ENCODE measurements around the gene CRYGD. TPM values are rescaled to one million over a fixed set of nuclear protein-coding genes. Genes with fewer than 3 reads are reported as not detected.

The CRYGD gene
- total RNA-seq, 2 donors from 2014 or later, result not detected

DNA sequence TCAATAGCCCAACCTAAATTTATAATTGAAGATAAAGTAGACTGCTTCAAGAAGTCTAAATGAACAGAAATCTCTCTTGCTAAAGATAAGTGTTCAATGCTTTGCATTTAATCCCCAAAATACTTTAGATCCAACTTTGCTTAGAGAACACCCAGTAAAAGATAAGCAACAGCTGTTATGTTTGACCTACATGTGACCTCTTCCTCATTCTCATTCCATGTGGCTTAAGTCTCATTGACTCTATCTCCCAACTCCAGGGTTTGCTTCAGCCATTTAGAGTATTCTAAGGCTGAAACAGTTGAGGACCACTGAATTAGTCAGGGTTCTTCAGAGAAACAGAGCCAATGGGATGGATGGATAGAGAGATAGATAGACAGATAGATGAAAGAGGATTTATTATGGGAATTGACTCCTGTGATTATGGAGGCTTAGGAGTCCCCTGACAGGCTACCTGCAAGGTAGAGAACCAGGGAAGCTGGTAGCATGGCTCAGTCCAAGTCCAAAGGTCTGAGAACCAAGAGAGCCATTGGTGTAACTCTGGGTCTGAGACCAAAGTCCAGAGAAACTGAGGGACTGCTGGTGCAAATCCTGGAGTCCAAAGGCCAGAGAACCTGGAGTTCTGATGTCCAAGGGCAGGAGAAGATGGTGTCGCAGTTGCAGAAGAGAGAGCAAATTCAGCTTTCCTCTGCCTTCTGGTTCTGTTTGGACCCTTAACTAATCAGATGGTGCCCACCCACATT is 32.1 kb downstream of the CRYGD start:
- H3K27me3 Mint-ChIP-seq (ENCODE audit: low read depth), result no peaks in the 10 kb centered on the region
- H3K9me3 Mint-ChIP-seq, result peaks cover 0 to 2% of the 10 kb centered on the region in 2 donors
- DNase-seq (no peak), ATAC-seq (replicated peaks in 1 of 2) (no peak)
- H3K27ac Mint-ChIP-seq, result no peak overlapping the region
- no peaks in the 10 kb centered on the region for H3K4me1 Mint-ChIP-seq (ENCODE audit: low read depth)
- H3K36me3 Mint-ChIP-seq (ENCODE audit: insufficient read depth in 2 of 2), result peaks cover 0 to 2% of the 10 kb centered on the region in 2 donors
- H3K4me3 Mint-ChIP-seq, result no peak overlapping the region

DNA sequence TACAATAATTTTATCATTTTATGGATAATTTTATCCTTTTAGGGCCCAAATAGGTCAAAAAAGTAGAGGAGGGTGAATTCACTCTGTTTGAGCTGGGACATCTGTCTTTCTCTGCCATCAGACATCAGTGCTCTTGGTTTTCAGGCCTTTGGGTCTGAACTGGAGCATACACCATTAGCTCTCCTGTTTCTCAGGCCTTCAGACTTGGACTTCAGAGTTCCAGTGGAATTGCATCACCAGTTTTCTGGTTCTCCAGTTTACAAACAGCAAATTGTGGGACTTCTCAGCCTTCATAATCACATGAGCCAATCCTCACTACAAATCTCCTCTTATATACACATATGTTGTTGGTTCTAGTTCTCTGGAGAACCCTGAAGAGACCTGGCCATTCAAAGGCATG is 33.9 kb downstream of the CRYGD start:
- ATAC-seq (replicated peaks in 1 of 2), result no peak
- Mint-ChIP-seq H3K9me3 (peaks cover 2 to 4% of the 10 kb centered on the region in 2 donors), H3K4me3 (no peak overlapping the region)

DNA sequence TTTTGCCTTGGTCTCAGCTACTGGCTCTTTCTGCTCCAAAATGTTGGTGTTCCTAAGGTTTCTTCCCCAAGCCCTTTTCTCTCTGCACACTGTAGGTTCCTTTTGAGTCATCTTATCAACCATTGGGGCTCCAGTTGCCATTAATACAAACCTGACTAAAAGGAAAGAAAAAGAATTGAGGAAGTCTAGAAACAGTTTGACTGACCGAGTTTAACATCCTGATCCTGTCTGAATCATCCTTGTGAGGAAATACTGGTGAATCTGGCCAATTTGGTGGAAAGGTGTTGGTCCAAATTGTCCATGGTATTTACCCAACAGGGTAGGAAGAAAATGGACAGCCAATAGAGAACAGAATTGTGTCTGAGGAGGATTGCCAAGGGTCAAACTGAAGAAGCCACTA is 38.3 kb downstream of the CRYGD start:
- Mint-ChIP-seq H3K27ac (no peak overlapping the region), H3K4me3 (no peak overlapping the region), H3K27me3 (ENCODE audit: low read depth) (peaks cover 26% of the 10 kb centered on the region), H3K4me1 (ENCODE audit: low read depth) (no peaks in the 10 kb centered on the region), H3K9me3 (peaks cover 2 to 4% of the 10 kb centered on the region in 2 donors), H3K36me3 (ENCODE audit: insufficient read depth in 2 of 2) (peaks cover 0 to 2% of the 10 kb centered on the region in 2 donors)
- ATAC-seq (replicated peaks in 1 of 2), result no peak
- DNase-seq, result no peak

More for the DNA sequence above, 33.9 kb downstream of the CRYGD start:
- Mint-ChIP-seq H3K27ac (no peak overlapping the region), H3K4me1 (ENCODE audit: low read depth) (no peaks in the 10 kb centered on the region), H3K27me3 (ENCODE audit: low read depth) (peaks cover 13% of the 10 kb centered on the region), H3K36me3 (ENCODE audit: insufficient read depth in 2 of 2) (peaks cover 0 to 2% of the 10 kb centered on the region in 2 donors)
- DNase-seq, result no peak

DNA sequence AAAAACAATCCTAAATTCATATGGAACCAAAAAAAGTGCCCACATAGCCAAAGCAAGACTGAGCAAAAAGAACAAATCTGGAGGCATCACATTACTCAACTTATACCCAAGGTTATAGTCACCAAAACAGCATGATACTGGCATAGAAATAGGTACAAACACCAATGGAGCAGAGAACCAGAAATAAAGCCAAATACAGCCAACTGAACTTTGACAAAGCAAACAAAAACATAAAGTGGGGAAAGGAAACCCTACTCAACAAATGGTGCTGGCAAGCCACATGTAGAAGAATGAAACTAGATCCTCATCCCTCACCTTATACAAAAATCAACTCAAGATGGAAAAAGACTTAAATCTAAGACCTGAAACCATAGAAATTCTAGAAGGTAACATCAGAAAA is 40.5 kb downstream of the CRYGD start:
- peaks cover 26% of the 10 kb centered on the region for H3K27me3 Mint-ChIP-seq (ENCODE audit: low read depth)
- H3K4me1 Mint-ChIP-seq (ENCODE audit: low read depth), result no peaks in the 10 kb centered on the region
- no peak overlapping the region for H3K4me3 Mint-ChIP-seq
- H3K27ac Mint-ChIP-seq, result no peak overlapping the region
- peaks cover 0 to 4% of the 10 kb centered on the region in 2 donors for H3K9me3 Mint-ChIP-seq
- DNase-seq, result no peak
- ATAC-seq (replicated peaks in 1 of 2), result no peak
- peaks cover 0 to 3% of the 10 kb centered on the region in 2 donors for H3K36me3 Mint-ChIP-seq (ENCODE audit: insufficient read depth in 2 of 2)

DNA sequence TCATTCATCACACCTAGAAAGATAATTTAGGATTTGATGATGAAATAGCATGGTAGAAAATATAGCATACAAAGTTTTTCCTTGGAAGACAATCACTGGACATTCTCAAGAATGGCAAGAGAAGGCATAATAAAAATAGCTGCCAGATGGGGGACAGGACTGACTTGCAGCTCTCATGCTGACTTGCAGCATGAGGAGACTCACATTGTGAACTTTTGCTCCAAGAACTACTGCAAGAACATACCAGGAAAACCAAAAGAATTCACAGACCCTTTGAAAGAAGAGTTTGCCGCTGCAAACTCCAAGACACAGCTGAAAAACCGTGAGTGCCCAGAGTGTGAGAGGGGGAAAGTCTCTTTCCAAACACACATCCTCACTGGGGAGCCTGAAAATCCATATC is 47.0 kb downstream of the CRYGD start:
- ATAC-seq (replicated peaks in 1 of 2) (no peak), DNase-seq (no peak)
- Mint-ChIP-seq H3K27ac (no peak overlapping the region), H3K4me3 (no peak overlapping the region), H3K4me1 (ENCODE audit: low read depth) (no peaks in the 10 kb centered on the region), H3K9me3 (no peaks in the 10 kb centered on the region), H3K27me3 (ENCODE audit: low read depth) (peaks cover 14% of the 10 kb centered on the region), H3K36me3 (ENCODE audit: insufficient read depth in 2 of 2) (peaks cover 0 to 2% of the 10 kb centered on the region in 2 donors)

DNA sequence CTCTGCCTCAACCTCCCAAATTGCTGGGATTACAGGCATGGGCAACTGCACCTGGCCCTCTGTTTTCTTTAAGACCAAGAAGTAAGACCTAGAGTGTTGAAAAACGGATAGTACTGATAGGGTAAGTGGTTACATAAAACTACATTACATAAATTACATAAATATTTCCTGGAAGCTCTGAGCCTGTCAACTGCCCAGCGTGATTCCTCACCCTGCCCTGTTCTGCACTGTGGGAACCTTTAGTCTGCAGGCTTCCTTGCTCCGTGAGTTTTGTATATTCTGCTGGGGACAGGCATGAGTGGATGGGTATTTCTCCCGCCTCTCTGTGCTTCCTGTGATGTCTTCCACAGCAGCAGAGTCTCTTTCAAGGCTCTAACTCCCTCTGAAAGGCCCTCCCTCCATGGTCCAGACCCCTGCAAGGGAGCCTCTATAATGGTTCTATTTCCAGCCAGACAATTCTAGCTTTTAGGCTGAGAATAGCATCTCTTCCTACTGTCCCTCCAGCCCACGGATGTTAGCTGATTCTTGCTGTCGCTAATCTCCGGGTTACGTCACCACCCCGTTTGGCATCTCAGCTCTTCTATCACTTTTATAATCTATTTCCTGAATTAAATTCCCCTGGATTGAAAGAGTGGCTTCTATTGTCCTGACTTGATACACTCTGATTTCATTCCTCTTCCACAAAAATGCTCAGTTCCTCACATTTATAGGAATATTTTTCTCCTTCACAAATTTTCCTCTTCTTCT is 49.5 kb downstream of the CRYGD start:
- H3K36me3 Mint-ChIP-seq (ENCODE audit: insufficient read depth in 2 of 2), result peaks cover 0 to 2% of the 10 kb centered on the region in 2 donors
- H3K4me3 Mint-ChIP-seq, result no peak overlapping the region
- no peak for ATAC-seq (replicated peaks in 1 of 2)

DNA sequence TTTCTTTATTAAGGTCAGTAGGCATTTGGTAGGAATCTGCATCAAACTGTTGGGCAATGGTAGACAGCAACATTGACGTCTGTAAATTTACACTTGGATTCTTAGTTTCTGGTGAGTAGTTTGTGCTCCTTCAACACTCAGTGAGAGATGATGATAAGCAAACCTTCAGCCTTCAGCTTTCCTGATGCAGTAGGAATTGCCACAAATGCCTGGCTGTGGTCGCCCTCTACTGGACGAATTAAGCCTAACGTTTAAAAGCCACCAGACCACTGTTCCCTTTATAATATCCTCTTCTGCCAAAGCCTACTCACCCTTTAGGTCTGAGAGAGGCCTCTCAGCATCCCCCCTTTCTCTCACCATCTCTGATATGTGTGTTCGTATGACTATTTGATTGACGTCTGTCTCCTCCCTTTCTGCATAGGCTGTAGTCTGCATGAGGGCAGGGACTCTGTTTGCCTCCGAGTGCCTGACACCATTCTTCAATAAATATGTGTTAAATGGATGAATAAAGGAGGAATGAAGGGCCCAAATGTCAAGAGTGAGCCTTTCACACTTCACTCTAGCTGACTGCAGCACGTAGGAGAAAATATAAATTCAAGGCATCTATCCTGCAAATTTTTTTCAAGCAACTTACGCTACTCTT is 52.0 kb downstream of the CRYGD start:
- H3K4me1 Mint-ChIP-seq (ENCODE audit: low read depth), result no peaks in the 10 kb centered on the region
- peak; percentile 52 to 57 for DNase-seq

More for the DNA sequence above, 49.5 kb downstream of the CRYGD start:
- H3K9me3 Mint-ChIP-seq, result no peaks in the 10 kb centered on the region
- peaks cover 6% of the 10 kb centered on the region for H3K27me3 Mint-ChIP-seq (ENCODE audit: low read depth)
- DNase-seq, result no peak
- no peaks in the 10 kb centered on the region for H3K4me1 Mint-ChIP-seq (ENCODE audit: low read depth)
- H3K27ac Mint-ChIP-seq, result no peak overlapping the region

More for the DNA sequence above, 52.0 kb downstream of the CRYGD start:
- peak; percentile 54 to 61 for ATAC-seq (replicated peaks in 1 of 2)
- H3K4me3 Mint-ChIP-seq, result no peak overlapping the region
- no peaks in the 10 kb centered on the region for H3K36me3 Mint-ChIP-seq (ENCODE audit: insufficient read depth in 2 of 2)
- H3K27me3 Mint-ChIP-seq (ENCODE audit: low read depth), result peaks cover 6% of the 10 kb centered on the region
- no peak overlapping the region for H3K27ac Mint-ChIP-seq
- no peaks in the 10 kb centered on the region for H3K9me3 Mint-ChIP-seq

Other genes with a start within 250 kb of the CRYGD start
- 1 to 10 TPM; 8.8 to 9.2 TPM for gene PLEKHM3, start 99.0 kb downstream of the CRYGD start, total RNA-seq
- not detected for gene CRYGC, start 5.3 kb upstream of the CRYGD start, total RNA-seq
- gene CRYGB, start 21.6 kb upstream of the CRYGD start, total RNA-seq, result not detected
- gene CRYGA, start 39.1 kb upstream of the CRYGD start, total RNA-seq, result not detected
- gene C2orf80, start 65.5 kb upstream of the CRYGD start, total RNA-seq, result not detected
- 10 to 100 TPM; 18.6 to 21.4 TPM for gene IDH1, start 130.5 kb upstream of the CRYGD start, total RNA-seq
- gene PIKFYVE, start 141.7 kb upstream of the CRYGD start, total RNA-seq, result 10 to 100 TPM; 28.8 to 29.7 TPM

Data from activated T-cell treated with anti-CD3 and anti-CD28 coated beads, Interleukin-2, amount 50 U/mL, for 72 hours (primary cell).